Measurements from ENCODE around the gene PVALEF.

GRCh38 chr17:81128338-81128737 lies 37.0 kb upstream of the PVALEF start:
- TF ChIP-seq CTCF (IDR thresholded peaks at IDR 0.05) (no peak), POLR2A (IDR thresholded peaks at IDR 0.05) (no peak)

Data from uterus (tissue), 2 donors.